Measurements from ENCODE around the gene WFDC2.

DNA sequence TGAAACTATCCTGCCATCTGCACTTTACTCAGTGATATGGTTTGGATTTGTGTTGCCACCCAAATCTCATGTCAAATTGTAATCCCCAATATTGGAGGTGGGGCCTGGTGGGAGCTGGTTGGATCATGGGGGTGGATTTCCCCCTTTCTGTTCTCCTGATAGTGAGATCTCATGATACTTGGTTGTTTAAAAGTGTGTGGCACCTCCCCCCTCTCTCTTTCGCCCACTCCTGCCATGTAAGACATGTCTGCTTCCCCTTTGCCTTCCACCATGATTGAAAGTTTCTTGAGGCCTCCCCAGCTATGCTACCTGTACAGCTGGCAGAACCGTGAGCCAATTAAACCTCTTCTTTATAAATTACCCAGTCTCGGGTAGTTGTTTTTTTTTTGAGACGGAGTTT is 35.6 kb upstream of the WFDC2 start:
- TF ChIP-seq, protein P1, sequence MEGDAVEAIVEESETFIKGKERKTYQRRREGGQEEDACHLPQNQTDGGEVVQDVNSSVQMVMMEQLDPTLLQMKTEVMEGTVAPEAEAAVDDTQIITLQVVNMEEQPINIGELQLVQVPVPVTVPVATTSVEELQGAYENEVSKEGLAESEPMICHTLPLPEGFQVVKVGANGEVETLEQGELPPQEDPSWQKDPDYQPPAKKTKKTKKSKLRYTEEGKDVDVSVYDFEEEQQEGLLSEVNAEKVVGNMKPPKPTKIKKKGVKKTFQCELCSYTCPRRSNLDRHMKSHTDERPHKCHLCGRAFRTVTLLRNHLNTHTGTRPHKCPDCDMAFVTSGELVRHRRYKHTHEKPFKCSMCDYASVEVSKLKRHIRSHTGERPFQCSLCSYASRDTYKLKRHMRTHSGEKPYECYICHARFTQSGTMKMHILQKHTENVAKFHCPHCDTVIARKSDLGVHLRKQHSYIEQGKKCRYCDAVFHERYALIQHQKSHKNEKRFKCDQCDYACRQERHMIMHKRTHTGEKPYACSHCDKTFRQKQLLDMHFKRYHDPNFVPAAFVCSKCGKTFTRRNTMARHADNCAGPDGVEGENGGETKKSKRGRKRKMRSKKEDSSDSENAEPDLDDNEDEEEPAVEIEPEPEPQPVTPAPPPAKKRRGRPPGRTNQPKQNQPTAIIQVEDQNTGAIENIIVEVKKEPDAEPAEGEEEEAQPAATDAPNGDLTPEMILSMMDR (conservative IDR thresholded peaks at IDR 0.05; ENCODE audit: low read depth, low read length), result no peak
- TF ChIP-seq SMC3 (IDR thresholded peaks at IDR 0.05; ENCODE audit: low read depth, low read length) (no peak), RCOR1 (IDR thresholded peaks at IDR 0.05; ENCODE audit: insufficient replicate concordance, low read length) (no peak), CEBPB (IDR thresholded peaks at IDR 0.05; ENCODE audit: low read depth, low read length) (no peak), POLR2A (IDR thresholded peaks at IDR 0.05; ENCODE audit: low read depth, low read length) (no peak), MAFK (IDR thresholded peaks at IDR 0.05; ENCODE audit: low read depth, low read length) (no peak), RAD21 (IDR thresholded peaks at IDR 0.05; ENCODE audit: low read length) (no peak), NFE2L2 (IDR thresholded peaks at IDR 0.05; ENCODE audit: low read depth, low read length) (no peak)

Measured in IMR-90 (cell line).